AG09309 (cell line): ENCODE measurements around the gene C3orf62.

Experiments
- DNase-seq: peaks from one replicate; pipeline ENCODE4 v3.0.0-alpha.2; 2010; ENCODE audit warnings: low read depth
- H3K4me3 ChIP-seq: 2 replicates; pipeline ENCODE4 v1.5.1; 2011; ENCODE audit warnings: mild to moderate bottlenecking, low read depth, low read length, moderate library complexity; ENCODE audit not compliant: control insufficient read depth
- TF ChIP-seq, protein P1 (sequence below): IDR thresholded peaks from 2 replicates; pipeline ENCODE4 v1.5.1; 2011; ENCODE audit warnings: mild to moderate bottlenecking, low read depth, low read length, inconsistent platforms; ENCODE audit not compliant: insufficient read depth, control insufficient read depth; ENCODE audit errors: missing control alignments

C3orf62 gene

DNA sequence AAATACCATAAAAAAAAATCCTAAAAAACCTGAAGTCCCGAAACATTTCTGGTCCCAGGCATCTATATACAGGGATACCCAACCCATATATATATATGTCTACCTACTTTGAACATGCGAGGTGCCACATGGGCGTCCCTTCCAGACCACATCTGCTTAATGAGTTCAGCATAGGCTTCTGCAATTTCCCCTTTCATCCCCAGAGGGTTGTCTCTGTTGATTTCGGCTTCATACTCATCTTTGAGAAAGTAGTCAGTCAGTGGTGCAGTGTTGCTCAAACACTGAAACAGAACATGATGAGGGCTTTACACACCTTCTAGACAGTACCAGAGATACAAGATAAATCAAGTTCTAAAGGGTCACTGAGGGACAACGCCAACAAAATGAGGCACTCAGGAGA is 28.6 kb upstream of the C3orf62 start:
- no peak overlapping the region for H3K4me3 ChIP-seq
- no peak for DNase-seq
- TF ChIP-seq, protein P1, sequence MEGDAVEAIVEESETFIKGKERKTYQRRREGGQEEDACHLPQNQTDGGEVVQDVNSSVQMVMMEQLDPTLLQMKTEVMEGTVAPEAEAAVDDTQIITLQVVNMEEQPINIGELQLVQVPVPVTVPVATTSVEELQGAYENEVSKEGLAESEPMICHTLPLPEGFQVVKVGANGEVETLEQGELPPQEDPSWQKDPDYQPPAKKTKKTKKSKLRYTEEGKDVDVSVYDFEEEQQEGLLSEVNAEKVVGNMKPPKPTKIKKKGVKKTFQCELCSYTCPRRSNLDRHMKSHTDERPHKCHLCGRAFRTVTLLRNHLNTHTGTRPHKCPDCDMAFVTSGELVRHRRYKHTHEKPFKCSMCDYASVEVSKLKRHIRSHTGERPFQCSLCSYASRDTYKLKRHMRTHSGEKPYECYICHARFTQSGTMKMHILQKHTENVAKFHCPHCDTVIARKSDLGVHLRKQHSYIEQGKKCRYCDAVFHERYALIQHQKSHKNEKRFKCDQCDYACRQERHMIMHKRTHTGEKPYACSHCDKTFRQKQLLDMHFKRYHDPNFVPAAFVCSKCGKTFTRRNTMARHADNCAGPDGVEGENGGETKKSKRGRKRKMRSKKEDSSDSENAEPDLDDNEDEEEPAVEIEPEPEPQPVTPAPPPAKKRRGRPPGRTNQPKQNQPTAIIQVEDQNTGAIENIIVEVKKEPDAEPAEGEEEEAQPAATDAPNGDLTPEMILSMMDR: no peak

DNA sequence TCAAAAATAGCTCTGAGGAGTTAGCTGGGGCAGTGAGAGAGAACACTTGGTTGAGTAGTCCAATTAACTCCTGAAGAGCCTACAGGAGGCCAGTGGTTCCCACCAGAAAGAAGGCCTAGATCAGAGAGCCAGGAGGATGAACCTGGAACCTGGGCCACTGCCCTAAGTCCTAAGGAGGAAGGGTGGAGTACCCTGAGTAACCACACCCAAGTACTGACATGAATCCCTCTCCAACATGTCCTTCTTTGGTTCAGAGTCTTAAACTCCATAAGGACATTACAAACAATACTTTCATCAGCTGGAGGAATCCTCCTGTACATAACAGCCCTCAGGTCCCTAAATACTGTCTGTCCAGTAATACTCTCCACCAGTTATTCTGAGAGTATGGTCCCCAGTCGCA is 25.6 kb upstream of the C3orf62 start:
- no peak overlapping the region for H3K4me3 ChIP-seq
- TF ChIP-seq, protein P1: no peak
- DNase-seq: no peak

DNA sequence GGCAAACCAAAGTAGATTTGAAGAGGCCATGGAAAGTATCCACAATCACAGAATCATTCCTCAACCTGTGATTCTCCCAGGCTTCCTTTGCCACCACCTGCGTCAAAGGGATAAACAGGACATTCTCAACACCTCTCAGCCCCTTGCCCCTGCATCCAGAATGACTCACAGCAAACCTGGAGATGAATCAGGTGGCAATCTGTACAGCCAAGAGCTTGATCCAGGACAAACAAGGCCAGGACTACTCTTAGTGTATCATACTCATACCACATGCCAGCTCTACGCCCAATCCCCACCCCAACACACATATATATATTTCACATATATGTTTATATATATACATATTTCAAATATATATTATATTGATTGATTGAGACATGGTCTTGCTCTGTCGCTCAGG is 23.6 kb upstream of the C3orf62 start:
- no peak overlapping the region for H3K4me3 ChIP-seq
- TF ChIP-seq, protein P1: no peak
- DNase-seq: no peak

DNA sequence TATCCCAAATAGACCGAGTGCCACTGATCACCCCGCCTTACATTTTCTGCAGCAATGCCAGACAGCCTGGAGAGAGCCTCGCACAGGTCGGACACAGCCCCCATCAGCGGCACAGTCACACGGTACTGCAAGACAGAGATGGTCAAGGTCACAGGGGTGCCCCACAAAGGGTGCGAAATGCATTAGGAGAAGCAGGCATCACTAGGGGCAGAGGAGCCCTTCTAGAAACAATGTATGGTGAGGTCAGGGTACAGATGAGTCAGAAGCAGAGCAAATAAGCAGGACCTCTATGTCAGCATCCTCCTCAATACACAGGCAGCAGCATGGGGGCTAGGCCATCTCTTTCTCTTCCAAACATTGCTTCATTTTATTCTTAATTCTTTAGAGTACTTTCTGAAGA is 21.5 kb upstream of the C3orf62 start:
- DNase-seq: no peak
- TF ChIP-seq, protein P1: no peak
- H3K4me3 ChIP-seq: no peak overlapping the region

DNA sequence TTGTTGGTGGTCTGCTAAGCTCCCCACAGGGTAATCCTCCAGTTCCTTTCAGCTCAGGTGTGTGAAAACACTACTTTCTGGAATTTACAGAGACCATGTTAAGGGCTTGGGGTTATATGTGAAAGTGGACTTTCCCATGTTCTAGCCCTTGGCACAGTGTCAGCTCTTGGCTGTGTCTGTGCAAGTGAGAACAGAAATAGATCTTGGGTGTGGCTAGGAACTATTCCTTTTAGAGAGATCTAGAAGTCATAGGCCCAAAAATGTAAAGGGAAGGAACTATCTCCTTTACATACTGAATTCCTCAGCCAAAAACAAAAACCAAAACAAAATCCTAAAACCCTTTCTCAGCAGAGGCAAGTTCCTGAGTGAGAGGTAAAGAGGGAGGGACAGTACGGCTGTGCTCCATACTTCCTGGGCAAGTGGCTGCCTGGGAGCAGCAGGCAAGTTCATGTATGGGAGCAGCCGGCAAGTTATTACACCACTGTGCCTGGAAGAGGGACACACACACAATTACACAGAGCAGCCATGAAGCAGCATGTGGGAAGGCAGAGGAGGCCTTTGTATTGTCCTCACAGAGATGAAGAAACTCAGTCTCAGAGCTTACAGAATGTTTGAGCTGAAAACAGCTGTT is 19.9 kb upstream of the C3orf62 start:
- no peak overlapping the region for H3K4me3 ChIP-seq
- TF ChIP-seq, protein P1: no peak
- no peak for DNase-seq

DNA sequence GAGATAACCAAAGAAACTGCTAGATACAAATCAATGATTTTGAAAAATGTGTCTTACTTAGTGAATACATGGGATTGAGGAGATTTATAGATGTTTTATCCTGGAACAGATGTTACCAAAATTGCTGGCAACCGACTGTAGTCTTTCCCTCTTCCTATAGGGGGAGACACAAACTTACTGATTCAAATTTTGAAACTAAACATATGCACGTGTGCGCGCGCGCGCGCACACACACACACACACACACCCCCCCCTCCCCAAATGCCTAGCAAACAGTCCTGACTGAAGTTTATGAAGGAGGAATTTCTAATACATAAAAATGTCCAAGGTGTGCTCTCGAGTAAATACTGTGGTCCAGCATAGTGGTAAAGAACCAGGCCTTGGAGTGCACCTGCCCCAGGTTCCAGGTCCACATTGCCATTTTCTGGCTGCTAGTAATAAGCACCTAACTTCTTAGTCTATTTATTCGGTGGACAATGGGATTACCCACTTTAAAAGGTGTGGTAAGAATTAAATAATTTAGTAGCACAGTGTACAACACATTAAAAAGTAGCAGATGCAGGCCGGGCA is 18.5 kb upstream of the C3orf62 start:
- no peak overlapping the region for H3K4me3 ChIP-seq
- no peak for DNase-seq
- TF ChIP-seq, protein P1: peak; percentile 63
